HCT116 (cell line): Measurements from ENCODE around the gene MT3.

Source experiments
- MAX ChIP-seq: IDR thresholded peaks from 2 replicates; pipeline ENCODE4 v1.6.1; 2012
- POLR2A ChIP-seq: IDR thresholded peaks from 2 replicates; pipeline ENCODE4 v1.7.0; 2011; ENCODE audit warnings: borderline replicate concordance; ENCODE audit not compliant: insufficient read depth, insufficient read length; ENCODE audit errors: extremely low read depth
- TF ChIP-seq, protein P1 (sequence below), 3 experiments: fragments of 200-600 bp in 1 of 3; sonication (generic) in 1 of 3; IDR thresholded peaks in 2 of 3; conservative IDR thresholded peaks in 1 of 3; 2 replicates each; pipeline ENCODE4 v1.5.1; 2012 to 2017; ENCODE audit warnings: low read depth in 2 of 3, low read length in 2 of 3, antibody characterized with exemption in 1 of 3, borderline replicate concordance in 1 of 3, control low read depth in 1 of 3, mild to moderate bottlenecking in 1 of 3, mixed read lengths in 1 of 3, mixed run types in 1 of 3, moderate library complexity in 1 of 3; ENCODE audit not compliant: insufficient read depth in 1 of 3

DNA sequence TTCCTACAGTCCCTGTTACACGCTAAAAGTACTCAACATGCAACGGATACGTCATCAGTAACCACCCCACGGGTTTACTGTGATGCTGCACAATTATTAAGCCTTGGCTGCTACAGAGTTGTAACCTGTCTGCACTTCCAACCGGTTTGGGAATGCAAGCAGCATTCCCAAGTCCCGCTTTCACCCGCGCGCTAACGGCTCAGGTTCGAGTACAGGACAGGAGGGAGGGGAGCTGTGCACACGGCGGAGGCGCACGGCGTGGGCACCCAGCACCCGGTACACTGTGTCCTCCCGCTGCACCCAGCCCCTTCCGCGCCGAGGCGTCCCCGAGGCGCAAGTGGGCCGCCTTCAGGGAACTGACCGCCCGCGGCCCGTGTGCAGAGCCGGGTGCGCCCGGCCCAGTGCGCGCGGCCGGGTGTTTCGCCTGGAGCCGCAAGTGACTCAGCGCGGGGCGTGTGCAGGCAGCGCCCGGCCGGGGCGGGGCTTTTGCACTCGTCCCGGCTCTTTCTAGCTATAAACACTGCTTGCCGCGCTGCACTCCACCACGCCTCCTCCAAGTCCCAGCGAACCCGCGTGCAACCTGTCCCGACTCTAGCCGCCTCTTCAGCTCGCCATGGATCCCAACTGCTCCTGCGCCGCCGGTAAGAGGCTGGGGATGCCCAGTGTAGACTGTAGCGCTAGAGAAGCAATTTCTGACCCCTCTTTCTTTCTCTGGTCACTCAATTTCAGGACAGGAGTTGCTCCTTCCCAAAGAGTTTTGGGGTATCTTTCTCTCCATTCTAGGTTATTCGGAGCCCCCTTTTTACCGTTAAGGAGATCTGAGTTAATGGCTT lies 18.9 kb downstream of the MT3 start, which contains the start of gene MT2A:
- TF ChIP-seq, protein P1, sequence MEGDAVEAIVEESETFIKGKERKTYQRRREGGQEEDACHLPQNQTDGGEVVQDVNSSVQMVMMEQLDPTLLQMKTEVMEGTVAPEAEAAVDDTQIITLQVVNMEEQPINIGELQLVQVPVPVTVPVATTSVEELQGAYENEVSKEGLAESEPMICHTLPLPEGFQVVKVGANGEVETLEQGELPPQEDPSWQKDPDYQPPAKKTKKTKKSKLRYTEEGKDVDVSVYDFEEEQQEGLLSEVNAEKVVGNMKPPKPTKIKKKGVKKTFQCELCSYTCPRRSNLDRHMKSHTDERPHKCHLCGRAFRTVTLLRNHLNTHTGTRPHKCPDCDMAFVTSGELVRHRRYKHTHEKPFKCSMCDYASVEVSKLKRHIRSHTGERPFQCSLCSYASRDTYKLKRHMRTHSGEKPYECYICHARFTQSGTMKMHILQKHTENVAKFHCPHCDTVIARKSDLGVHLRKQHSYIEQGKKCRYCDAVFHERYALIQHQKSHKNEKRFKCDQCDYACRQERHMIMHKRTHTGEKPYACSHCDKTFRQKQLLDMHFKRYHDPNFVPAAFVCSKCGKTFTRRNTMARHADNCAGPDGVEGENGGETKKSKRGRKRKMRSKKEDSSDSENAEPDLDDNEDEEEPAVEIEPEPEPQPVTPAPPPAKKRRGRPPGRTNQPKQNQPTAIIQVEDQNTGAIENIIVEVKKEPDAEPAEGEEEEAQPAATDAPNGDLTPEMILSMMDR (IDR thresholded peaks at IDR 0.05 in 2 of 3, conservative IDR thresholded peaks at IDR 0.05 in 1 of 3; ENCODE audit: borderline replicate concordance in 1 of 3, insufficient read depth in 1 of 3, low read depth in 2 of 3, low read length in 2 of 3), result no peak
- TF ChIP-seq MAX, result no peak
- peak; percentile 95 for TF ChIP-seq POLR2A
